HG03103 (cell line): ENCODE data around the gene PBX3.

Experiments
- ATAC-seq: cut with Tn5 transposase; IDR thresholded peaks from one replicate; pipeline ENCODE4 v1.9.1; 2021; ENCODE audit warnings: low read depth; ENCODE audit not compliant: unreplicated experiment

Gene PBX3

DNA sequence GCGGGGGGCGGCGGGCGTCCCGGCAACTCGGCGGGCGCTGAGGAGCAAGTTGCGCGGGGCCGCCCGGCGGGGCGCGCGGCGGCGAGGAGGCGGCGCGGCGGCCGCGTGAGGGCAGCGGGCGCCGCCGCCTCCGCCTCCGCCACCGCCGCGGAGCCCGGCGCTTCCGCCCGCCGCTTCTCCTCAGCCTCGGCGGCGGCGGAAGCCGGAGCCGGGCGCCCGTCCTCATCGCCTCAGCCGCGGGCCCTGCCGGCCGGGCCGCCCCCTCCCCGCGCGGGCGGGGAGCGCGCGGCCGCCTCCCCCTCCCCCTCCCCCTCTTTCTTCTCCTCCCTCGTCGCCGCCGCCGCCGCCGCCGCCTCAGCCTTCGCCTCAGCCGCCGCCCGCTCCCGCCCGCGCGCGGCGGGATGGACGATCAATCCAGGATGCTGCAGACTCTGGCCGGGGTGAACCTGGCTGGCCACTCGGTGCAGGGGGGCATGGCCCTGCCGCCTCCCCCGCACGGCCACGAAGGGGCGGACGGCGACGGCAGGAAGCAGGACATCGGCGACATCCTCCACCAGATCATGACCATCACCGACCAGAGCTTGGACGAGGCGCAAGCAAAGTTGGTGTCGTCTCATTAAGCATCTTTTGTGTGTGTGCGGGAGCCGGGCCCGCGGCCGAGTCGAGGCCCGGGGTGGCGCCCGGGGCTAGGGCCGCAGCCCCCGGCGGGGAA is at the start of gene PBX3:
PBX3 (plus strand) TSS at position 321 of the 712 bp plus-strand sequence.
- ATAC-seq = peak; percentile 13

DNA sequence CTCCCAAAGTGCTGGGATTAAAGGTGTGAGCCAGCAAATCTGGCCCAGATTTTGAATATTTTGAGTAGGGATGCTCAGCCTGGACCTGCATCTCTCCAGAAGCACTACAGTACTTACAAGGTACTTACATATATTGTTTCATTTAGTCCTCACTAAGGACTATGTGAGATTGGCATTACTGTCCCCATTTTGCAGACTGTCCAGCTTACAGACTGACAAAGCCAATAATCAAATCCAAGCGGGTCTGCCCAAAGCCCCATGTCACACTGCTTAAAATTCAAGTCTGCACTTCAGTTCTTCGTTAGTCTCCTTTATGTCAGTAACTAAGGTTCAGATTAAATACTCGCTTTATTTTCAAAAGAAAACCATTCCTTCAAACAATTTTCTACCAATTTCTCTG is 47.3 kb upstream of the PBX3 start:
- no peak for ATAC-seq

GRCh38 chr9:125700791-125701190 is 46.4 kb upstream of the PBX3 start:
- ATAC-seq = peak; percentile 72

DNA sequence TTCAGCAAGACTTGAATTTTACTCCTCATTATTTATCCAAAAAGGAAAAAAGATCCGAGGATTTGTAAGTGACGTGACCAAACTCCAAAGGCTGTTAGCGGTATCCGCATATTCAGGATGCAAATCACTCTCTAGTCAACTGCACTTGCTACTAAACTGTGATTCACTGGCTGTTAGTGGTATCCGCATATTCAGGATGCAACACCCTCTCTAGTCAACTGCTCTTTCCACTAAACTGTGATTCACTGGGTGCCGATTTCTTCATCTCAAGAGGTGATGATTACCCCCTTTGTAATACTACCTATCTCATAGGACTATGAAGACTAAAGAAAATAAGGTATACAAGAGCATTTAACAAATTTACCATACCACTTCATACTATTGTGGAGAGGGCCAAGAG is 45.8 kb upstream of the PBX3 start:
- no peak for ATAC-seq

DNA sequence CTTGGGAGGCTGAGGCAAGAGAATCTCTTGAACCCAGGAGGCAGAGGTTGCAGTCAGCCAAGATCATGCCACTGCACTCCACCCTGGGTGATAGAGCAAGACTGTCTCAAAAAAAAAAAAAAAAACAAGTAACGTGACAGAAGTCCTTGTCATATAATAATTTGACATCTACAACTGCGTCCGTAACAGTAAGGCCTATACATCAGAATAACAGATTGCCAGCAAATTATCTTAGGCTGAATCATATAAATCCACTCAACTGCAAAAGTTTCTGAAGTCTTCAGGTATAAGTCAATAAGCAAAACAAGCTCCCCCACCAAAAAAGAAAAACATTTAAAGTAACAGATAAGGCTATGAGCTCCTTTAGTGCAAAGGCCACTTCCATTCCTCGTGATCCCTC is 43.5 kb upstream of the PBX3 start:
- no peak for ATAC-seq

DNA sequence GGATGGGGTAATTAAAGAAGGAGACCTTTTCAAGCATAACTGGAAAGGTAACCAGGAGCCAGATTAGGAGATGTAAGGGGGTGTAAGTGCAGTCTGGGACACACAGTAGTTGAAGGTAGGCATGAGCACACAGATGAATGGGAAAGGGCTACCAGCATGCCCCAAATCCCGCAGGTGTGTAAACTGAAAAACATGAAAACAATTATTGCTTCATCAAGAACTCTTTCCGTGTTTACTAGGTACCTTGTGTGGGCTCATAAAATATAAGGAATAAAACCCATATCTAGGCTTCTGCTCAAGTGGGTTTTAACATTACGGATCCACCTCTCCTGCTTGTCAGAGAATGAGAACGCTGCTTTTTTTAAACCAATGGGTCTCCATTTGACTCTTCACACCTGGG is 41.3 kb upstream of the PBX3 start:
- no peak for ATAC-seq

DNA sequence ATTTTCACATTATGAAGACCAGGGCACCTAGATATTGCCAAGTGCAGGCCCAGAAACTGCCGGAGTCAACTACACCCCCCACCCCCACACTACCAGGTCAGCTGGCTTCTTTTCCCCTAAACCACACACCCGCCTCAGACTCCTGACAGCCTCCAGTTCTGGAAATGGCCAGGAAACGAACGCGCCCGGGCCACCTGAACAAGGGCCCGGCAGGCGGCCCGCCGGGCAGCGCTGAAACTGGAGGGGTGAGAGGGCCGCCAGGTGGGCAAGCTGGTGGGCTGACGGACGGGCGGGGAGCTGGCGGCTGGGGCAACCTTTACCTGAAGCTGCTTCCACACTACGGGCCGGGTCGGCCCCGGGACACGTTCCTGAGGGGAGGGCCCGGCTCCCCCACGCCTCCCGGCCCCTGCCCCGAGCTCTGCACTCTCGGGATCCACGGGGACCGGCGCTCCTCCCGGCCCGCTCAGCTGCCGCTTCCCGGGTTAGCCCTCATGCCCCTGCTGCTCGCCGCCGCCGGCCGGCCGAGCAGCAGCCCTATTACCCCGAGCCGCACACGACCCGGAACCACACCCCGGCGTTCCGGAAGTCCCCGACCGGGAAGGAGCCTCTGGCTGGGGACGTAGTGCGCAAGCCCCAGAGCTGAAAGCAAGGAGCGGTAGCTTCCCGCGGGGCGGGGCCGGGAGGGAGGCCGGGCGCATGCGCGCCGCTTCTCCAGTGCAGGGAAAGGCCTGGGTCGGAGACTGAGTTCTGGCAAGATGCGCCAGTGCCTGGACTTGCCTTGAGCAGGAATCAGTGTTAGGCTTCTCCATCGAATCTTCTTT is 40.3 kb upstream of the PBX3 start, which contains the start of gene MAPKAP1:
MAPKAP1 (minus strand) TSS at position 558 of the 821 bp plus-strand sequence. CDS start 34,634 bp downstream, outside the sequence.
- peak; percentile 94 for ATAC-seq

DNA sequence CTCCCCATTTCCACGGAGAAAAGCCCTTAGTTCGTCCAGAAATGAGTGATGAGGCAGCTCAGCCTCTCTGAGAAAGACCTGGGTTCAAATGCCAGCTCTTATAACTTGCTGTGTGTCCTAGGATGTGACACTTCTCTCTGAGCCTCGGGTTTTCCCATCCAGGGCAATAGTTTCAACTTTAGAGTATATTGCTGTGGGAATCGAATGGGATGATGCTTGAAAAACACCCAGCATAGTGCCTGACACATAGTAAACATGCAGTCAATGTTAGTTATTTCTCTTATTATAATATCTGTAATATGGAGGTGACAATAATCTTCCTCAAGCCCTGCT is 39.7 kb upstream of the PBX3 start:
- ATAC-seq = peak; percentile 11

DNA sequence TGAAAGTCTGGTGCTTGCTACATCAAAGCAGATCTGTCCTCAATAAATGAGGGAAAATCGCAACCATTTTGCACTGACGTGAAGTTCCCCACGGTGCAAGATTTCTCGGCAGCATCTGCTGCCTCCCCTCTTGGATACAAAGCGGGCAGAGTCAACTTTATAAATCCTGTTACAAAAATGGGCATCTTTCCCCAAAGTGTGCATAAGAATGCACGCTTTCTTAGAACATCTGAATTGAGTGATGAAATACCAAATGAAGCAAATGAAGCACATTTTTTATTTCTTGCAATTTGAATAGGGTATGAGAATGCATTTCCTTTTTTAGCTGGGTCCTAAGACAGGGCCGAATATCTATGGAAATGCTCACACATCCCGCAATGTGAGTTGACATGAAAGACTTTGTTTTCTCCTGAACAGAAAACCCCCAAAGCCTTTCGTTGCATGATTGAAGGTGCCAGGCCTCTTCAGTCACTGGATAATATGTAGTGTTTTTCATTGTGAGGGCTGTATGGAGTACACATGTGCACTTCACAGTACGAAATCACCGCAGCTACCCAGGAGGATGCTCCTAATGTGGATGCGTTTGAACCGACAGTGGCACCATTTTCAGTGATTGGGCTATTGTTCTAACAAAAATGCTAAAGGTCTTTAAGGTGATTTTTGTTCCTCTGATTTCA is 20.6 kb upstream of the PBX3 start:
- ATAC-seq = no peak

DNA sequence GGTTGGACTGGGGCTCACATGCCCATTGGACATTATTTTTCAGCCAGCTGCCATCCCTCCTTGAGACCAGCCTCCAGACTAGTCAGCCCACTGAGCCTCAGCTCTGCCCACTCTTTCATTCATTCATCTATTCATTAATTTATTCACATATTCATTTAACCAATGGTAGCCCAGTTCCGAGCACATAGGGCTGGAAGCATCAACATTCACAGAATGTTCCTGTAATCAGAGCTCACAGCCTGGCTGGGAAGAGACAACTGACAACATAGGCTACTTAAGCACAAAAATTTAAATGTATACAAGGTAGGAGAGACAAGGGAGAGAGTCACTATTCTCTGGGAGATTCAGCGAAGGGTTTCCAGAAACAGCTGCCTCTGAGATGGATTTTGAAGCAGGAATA is 17.0 kb upstream of the PBX3 start:
- no peak for ATAC-seq

DNA sequence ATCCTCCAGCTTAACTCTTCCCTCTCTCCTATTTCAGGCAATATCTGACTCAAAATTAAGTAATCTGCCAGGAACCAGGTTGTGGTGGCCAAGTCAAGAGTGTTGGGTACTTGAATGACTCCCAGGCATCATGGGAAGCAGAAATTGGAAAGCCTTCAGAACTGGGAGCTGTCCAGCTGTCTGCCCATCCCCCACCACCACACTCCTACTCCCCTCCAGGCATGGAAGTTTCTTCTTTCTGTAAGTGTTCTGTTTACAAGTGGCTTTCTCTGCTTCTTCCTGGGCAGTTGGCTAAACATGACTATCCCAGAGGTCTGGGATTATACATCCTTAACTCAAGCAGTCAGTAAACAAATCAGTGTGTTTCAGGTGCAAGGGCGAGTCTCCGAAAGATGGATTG is 14.6 kb upstream of the PBX3 start:
- ATAC-seq = no peak

DNA sequence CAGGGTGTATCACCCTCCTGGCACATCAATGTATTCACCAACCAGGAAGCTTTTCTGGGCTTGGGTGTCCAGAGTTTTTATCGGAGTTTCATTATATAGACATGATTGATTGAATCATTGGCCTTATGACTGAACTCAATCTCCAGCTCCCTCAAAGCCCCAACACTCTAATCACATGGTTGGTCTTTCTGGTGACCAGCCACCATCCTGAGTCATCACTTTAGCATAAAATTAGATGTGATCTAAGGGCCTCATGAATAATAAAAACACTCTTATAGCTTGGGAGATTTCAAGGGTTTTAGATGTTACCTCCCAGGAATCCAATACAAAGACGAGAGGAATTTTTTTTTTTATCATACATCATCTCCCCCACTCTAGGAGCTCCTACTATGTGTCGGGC is 7.7 kb upstream of the PBX3 start:
- ATAC-seq = no peak

DNA sequence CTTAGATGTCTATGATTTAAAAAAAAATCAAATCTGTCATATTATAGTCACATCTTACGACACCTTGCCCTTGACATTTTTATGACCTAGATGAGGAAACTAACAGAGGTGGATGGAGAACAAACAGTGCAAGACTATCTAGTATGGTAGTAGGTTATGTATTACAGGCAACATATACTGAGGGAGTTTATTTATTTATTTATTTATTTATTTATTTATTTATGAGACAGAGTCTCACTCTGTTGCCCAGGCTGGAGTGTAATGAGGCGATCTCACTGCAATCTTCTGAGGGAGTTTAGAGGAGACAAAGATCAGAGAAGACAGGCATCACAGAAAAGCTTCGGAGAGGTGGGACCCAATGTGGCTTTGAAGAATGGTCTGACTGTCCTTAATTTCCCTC is 4.5 kb upstream of the PBX3 start:
- no peak for ATAC-seq

DNA sequence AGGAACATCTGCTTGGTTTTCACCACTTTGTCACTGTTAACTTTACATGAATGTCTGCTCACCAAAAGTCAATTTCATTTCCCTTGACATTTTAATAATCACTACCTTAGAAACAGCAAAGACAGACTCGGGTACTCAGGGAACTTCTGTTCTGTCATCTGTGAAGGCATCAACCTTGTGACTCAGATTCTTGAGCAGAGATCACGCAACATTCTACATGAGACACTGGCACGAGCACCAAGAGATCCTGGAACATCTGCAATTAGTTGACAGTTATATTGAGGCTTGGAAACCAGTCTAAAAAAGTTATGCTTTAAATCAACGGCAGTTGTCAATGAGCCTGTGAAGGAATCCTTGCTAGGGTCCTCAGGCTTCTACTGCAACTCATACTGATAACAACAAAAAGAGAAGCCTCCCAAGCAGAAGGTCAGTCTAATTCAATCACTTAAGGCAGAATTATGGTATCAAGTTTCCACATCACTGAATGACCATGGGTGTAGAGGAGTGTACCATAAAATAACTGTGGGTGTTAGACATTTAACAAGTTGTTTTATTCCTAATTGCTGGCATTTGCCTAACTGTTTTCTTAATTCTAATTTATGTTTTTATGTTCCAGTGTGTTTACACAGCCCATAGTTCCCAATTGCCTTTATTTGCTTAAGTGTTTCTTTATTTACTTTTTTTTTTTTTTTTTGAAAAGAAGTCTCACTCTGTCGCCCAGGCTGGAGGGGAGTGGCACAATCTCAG is 3.3 kb upstream of the PBX3 start:
- no peak for ATAC-seq

DNA sequence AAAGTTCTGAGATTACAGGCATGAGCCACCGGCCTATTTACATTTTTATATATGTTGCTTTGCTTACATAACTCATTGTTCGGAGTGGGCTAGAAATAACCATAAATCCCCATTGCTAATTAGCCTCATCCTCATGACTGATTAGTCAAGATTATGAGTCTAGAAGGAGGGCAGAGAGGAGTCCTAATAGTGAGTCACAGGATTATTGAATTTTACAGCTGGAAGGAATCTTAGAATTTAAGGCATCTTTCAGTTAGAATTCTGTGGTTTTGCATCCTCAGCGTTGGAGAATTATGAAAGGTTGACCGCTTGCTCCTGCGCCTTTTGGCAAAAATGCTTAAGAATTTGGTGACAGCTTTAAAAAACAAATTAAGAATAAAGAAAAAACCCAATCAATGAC is 2.6 kb upstream of the PBX3 start:
- no peak for ATAC-seq

GRCh38 chr9:125745018-125745417 is 2.2 kb upstream of the PBX3 start:
- ATAC-seq = no peak

GRCh38 chr9:125745682-125746016 is 1.5 kb upstream of the PBX3 start:
- no peak for ATAC-seq

GRCh38 chr9:125746017-125746773 is 978 bp upstream of the PBX3 start:
- ATAC-seq = peak; percentile 55

DNA sequence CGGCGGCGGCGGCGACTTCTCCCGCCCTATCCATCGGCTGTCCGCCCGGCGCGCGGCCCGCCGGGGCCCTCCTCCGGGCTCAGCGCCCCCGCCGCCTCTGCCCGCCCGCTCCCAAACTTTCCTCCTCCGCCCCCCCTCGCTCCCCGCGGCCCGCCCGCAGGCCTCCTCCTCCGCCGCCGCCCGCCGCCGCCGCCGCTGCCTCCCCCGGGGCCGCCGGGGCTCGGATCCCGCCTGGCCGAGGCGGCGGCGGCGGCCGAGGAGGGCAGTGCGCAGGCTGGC is 460 bp upstream of the PBX3 start:
- no peak for ATAC-seq

DNA sequence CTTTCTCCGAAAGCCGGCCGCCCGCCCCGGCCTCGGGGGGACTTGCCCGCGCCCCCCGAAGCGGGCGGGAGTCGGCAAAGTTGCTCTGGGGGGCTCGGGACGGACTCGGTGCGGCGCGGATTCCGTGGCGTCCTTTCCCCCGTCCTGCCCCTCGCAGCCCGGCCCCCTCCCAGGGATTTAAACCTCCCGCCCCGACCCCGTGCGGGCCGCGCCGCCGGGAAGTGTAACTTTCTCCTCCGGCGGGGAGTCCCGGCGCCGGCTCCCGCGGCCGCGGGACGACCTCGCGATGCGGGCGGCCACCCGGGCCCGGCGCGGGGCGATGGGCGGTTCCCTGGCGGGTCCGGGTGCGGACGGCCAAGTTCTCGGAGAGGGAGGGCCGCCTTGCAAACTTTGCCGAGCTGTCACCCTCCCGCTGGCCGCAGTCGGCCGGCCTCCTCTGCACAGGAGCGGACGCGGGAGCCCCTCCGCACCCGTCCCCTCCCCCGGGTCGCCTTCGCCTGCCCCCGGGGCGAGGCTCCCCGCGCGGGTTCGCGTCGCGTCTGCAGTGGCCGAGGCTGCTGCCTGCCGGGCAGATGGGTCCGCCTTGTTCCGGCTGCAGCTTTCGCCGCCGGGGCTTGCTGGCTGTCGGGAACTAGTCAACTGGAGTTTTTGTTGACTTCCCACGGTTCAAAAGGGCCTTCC is 732 bp downstream of the PBX3 start:
- ATAC-seq = no peak
